Measurements from ENCODE around the gene TUBB. TPM values are rescaled to one million over a fixed set of nuclear protein-coding genes. Genes with fewer than 3 reads are reported as not detected.

The TUBB gene
- total and polyA plus RNA-seq, 9 of the 15 experiments (the other 6 are each of a cell fraction or from before 2014, with no cell fraction given): 971 to 2,870 (median 1,478) TPM

DNA sequence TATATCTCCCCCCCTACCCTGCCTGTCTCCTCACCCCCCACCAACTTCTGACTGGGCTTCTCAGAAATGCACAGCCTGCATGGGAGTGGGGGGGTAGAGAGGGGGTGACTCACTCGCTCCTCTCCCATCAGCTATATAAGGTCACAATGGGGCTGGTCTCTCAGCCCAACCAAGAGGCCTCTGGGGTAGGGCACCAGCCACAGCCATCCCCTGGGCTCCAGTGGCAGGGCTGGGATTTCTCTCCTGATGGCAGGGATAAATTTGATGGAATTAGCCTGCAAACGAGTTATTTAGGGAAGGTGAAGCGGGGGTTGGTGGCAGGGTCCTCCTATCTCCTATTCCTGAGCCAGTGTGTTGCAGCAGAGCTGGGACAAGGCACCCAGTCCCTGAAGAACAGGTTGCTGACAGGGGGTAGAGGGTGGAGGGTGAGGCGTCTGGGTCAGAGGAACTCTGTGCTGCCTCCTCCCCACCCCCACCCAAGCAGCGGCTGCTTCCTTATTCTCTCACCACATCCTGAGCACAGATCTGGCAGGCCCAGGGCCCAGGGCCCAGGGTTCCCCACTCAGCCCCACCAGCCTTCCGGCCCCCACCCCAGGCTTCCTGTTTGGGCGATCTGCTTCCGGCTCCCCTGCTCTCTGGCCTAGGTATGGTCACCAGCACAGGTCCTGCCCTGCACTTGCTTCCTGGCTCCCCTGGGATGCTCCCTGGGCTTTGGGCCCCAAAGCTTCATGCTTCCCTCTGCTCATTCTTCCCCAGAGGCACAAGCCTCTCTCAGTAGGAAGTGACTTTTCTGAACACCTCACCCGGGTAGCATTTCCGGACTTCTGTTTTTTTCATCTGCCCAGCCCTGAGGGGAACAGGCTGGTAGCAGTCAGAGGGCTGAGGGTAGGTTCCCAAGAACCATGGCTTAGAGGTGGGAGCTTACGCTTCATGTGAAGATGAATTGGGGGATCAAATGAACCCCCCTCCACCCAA, 37.7 kb upstream of the TUBB start (continued):
- TF ChIP-seq SRSF7 (optimal IDR thresholded peaks at IDR 0.05; ENCODE audit: low read depth, low read length) (no peak), PPARD (CRISPR knock-in tag; IDR thresholded peaks at IDR 0.05) (no peak), CREB1 (IDR thresholded peaks at IDR 0.05) (peak; percentile 26; the same call in 1 of the 2 replicates), CREB1 (CRISPR knock-in tag; IDR thresholded peaks at IDR 0.05) (no peak; the same call in 1 of the 2 replicates), L3MBTL2 (IDR thresholded peaks at IDR 0.05) (peak; percentile 57), TAF1 (IDR thresholded peaks at IDR 0.05; ENCODE audit: control insufficient read depth, extremely low read depth, insufficient read depth, low read length, severe bottlenecking) (peak; percentile 80), DNMT1 (IDR thresholded peaks at IDR 0.05) (peak; percentile 80), BRD4 (IDR thresholded peaks at IDR 0.05) (peak; percentile 89), GATA2 (CRISPR knock-in tag; IDR thresholded peaks at IDR 0.05) (no peak), ZNF766 (CRISPR knock-in tag; conservative IDR thresholded peaks at IDR 0.05) (peak; percentile 55; the same call in 1 of the 2 replicates), DPF2 (IDR thresholded peaks at IDR 0.05) (peak; percentile 92), KLF16 (IDR thresholded peaks at IDR 0.05) (no peak), BHLHE40 (IDR thresholded peaks at IDR 0.05; ENCODE audit: low read length) (peak; percentile 43)
- TF ChIP-seq, protein P1, sequence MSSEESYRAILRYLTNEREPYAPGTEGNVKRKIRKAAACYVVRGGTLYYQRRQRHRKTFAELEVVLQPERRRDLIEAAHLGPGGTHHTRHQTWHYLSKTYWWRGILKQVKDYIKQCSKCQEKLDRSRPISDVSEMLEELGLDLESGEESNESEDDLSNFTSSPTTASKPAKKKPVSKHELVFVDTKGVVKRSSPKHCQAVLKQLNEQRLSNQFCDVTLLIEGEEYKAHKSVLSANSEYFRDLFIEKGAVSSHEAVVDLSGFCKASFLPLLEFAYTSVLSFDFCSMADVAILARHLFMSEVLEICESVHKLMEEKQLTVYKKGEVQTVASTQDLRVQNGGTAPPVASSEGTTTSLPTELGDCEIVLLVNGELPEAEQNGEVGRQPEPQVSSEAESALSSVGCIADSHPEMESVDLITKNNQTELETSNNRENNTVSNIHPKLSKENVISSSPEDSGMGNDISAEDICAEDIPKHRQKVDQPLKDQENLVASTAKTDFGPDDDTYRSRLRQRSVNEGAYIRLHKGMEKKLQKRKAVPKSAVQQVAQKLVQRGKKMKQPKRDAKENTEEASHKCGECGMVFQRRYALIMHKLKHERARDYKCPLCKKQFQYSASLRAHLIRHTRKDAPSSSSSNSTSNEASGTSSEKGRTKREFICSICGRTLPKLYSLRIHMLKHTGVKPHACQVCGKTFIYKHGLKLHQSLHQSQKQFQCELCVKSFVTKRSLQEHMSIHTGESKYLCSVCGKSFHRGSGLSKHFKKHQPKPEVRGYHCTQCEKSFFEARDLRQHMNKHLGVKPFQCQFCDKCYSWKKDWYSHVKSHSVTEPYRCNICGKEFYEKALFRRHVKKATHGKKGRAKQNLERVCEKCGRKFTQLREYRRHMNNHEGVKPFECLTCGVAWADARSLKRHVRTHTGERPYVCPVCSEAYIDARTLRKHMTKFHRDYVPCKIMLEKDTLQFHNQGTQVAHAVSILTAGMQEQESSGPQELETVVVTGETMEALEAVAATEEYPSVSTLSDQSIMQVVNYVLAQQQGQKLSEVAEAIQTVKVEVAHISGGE (CRISPR knock-in tag; IDR thresholded peaks at IDR 0.05): peak in 1 of 3 experiments; percentile 93; a peak in 4 of 6 replicates
- TF ChIP-seq, protein P2, sequence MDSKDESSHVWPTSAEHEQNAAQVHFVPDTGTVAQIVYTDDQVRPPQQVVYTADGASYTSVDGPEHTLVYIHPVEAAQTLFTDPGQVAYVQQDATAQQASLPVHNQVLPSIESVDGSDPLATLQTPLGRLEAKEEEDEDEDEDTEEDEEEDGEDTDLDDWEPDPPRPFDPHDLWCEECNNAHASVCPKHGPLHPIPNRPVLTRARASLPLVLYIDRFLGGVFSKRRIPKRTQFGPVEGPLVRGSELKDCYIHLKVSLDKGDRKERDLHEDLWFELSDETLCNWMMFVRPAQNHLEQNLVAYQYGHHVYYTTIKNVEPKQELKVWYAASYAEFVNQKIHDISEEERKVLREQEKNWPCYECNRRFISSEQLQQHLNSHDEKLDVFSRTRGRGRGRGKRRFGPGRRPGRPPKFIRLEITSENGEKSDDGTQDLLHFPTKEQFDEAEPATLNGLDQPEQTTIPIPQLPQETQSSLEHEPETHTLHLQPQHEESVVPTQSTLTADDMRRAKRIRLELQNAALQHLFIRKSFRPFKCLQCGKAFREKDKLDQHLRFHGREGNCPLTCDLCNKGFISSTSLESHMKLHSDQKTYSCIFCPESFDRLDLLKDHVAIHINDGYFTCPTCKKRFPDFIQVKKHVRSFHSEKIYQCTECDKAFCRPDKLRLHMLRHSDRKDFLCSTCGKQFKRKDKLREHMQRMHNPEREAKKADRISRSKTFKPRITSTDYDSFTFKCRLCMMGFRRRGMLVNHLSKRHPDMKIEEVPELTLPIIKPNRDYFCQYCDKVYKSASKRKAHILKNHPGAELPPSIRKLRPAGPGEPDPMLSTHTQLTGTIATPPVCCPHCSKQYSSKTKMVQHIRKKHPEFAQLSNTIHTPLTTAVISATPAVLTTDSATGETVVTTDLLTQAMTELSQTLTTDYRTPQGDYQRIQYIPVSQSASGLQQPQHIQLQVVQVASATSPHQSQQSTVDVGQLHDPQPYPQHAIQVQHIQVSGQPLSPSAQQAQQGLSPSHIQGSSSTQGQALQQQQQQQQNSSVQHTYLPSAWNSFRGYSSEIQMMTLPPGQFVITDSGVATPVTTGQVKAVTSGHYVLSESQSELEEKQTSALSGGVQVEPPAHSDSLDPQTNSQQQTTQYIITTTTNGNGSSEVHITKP (IDR thresholded peaks at IDR 0.05; ENCODE audit: partially characterized antibody): peak; percentile 78
- TF ChIP-seq, protein P3, sequence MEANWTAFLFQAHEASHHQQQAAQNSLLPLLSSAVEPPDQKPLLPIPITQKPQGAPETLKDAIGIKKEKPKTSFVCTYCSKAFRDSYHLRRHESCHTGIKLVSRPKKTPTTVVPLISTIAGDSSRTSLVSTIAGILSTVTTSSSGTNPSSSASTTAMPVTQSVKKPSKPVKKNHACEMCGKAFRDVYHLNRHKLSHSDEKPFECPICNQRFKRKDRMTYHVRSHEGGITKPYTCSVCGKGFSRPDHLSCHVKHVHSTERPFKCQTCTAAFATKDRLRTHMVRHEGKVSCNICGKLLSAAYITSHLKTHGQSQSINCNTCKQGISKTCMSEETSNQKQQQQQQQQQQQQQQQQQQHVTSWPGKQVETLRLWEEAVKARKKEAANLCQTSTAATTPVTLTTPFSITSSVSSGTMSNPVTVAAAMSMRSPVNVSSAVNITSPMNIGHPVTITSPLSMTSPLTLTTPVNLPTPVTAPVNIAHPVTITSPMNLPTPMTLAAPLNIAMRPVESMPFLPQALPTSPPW (CRISPR knock-in tag; IDR thresholded peaks at IDR 0.05): peak; percentile 95
- TF ChIP-seq, protein P4, sequence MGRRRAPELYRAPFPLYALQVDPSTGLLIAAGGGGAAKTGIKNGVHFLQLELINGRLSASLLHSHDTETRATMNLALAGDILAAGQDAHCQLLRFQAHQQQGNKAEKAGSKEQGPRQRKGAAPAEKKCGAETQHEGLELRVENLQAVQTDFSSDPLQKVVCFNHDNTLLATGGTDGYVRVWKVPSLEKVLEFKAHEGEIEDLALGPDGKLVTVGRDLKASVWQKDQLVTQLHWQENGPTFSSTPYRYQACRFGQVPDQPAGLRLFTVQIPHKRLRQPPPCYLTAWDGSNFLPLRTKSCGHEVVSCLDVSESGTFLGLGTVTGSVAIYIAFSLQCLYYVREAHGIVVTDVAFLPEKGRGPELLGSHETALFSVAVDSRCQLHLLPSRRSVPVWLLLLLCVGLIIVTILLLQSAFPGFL (CRISPR knock-in tag; IDR thresholded peaks at IDR 0.05): 0 out of 2 replicates have a peak, but pooled peaks have one; percentile 55

Measured in K562 (cell line).